Pancreas (tissue), 10 donors: ENCODE data around the gene USP33. TPM values are rescaled to one million over a fixed set of nuclear protein-coding genes. Genes with fewer than 3 reads are reported as not detected.
"Not testable (repeated sequence)": the region's sequence is repeated elsewhere in the genome, so short reads cannot be mapped to it uniquely, and the experiment has no call there.

Experiments used
- ATAC-seq, 4 donors: fragments of 200-7000 bp; cut with Tn5 transposase; one replicate each; pipeline versions ENCODE4 v1.8.0 to v1.9.1; 2020; ENCODE audit warnings: mild to moderate bottlenecking in 4 of 4, moderate library complexity in 4 of 4
- DNase-seq, 6 donors: peaks; one replicate each; pipeline ENCODE4 v3.0.0-alpha.2; 2020
- FAIRE-seq: peaks from 2 replicates; lab custom pipeline; 2012; peaks lifted over from hg19 to GRCh38; lab: Jason Lieb, UNC
- H3K27ac ChIP-seq, 4 donors: fragments of 200-600 bp; sonication (generic); 1 replicate in 3 of 4; 2 replicates in 1 of 4; pipeline versions ENCODE4 v1.5.0 to v1.8.0; 2020
- H3K27me3 ChIP-seq, 4 donors: fragments of 200-600 bp; one replicate each; pipeline ENCODE4 v1.8.0; 2021
- H3K36me3 ChIP-seq, 3 donors: fragments of 200-600 bp; sonication (generic) in 1 of 3; one replicate each; pipeline versions ENCODE4 v1.5.0 to v1.8.0; 2020 to 2021
- H3K4me1 ChIP-seq, 3 donors: fragments of 200-600 bp; one replicate each; pipeline ENCODE4 v1.8.0; 2021
- H3K4me3 ChIP-seq, 4 donors: fragments of 200-600 bp; sonication (generic) in 2 of 4; one replicate each; pipeline versions ENCODE4 v1.5.0 to v1.8.0; 2020 to 2021
- H3K9me3 ChIP-seq, 4 donors: fragments of 200-600 bp; one replicate each; pipeline ENCODE4 v1.8.0; 2021
- WGBS, 2 donors: extraction: QIAGEN DNeasy Blood & Tissue Kit; methylation state at CpG; one replicate each; pipeline ENCODE4 v1.1.7; 2013; 5-methylcytosine and 5-hydroxymethylcytosine counted together
- intact Hi-C, 3 donors: fragments of 100-400 bp; cut with DNase I; formaldehyde crosslinking; loops; one replicate each; pipeline versions ENCODE4 v1.11.1 to v1.14.2; 2022
- polyA plus RNA-seq, 2 donors: library from polyadenylated mRNA; stranded (reverse); fragments of 200-250 nt; gene quantifications; one replicate each; pipeline ENCODE4 v1.2.3, GENCODE V29; 2013
- total RNA-seq, 6 donors: library from RNA; stranded (reverse); fragmentation: NEBNext Ultra II Directional in 4 of 6; extraction: Animal tissue kit (Norgen Biotek cat#: 25700) in 4 of 6; gene quantifications; one replicate each; pipeline versions ENCODE4 v1.2.1 to v1.2.4, GENCODE V29; 2021 to 2023
- TF ChIP-seq, protein P1 (sequence below), 4 donors: fragments of 200-600 bp; sonication (generic) in 3 of 4; IDR thresholded peaks; one replicate each; pipeline versions ENCODE4 v1.5.0 to v1.8.0; 2021; ENCODE audit warnings: antibody characterized with exemption in 4 of 4
- donor health status: healthy with polysubstance abuse.
- donor health status: DM: no; HTN: no; CAD: no; lungs with moderate emphysema.
- donor health status: DM: no; HTN: no; CAD: no.
- donor health status: control.
- donor health status: control.
- donor health status: Bipolar disorder and iron deficiency.
- donor health status: DM: yes; HTN: yes; CAD: no.
- donor health status: DM: no; HTN: no; CAD: no.
- donor health status: DM: no; HTN: no; CAD: no.
- donor health status: DM: yes; HTN: yes; CAD: no.

The USP33 gene
- total and polyA plus RNA-seq, 8 donors: 13.7 to 35.5 (median 22.0) TPM

GRCh38 chr1:77683160-77684148, 76.2 kb downstream of the USP33 start:
- TF ChIP-seq, protein P1, sequence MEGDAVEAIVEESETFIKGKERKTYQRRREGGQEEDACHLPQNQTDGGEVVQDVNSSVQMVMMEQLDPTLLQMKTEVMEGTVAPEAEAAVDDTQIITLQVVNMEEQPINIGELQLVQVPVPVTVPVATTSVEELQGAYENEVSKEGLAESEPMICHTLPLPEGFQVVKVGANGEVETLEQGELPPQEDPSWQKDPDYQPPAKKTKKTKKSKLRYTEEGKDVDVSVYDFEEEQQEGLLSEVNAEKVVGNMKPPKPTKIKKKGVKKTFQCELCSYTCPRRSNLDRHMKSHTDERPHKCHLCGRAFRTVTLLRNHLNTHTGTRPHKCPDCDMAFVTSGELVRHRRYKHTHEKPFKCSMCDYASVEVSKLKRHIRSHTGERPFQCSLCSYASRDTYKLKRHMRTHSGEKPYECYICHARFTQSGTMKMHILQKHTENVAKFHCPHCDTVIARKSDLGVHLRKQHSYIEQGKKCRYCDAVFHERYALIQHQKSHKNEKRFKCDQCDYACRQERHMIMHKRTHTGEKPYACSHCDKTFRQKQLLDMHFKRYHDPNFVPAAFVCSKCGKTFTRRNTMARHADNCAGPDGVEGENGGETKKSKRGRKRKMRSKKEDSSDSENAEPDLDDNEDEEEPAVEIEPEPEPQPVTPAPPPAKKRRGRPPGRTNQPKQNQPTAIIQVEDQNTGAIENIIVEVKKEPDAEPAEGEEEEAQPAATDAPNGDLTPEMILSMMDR (IDR thresholded peaks at IDR 0.05): peak; percentile 84 to 95 (median 88)
- Histone ChIP-seq H3K9me3 (no peaks in the 10 kb centered on the region), H3K4me3 (peak overlapping the region; percentile 54 to 78 (median 74)), H3K4me1 (peaks cover 25 to 39% (median 32%) of the 10 kb centered on the region in 3 donors), H3K27ac (peak overlapping the region; percentile 91 to 97 (median 94)), H3K36me3 (no peaks in the 10 kb centered on the region), H3K27me3 (no peaks in the 10 kb centered on the region)
- WGBS, 2 donors: 1 to 2% methylated on average over 45 to 72 of the region's 72 CpGs
- DNase-seq (peak; percentile 94 to 97 (median 94)), ATAC-seq (peak; percentile 90 to 92 (median 90)), FAIRE-seq (no peak)
- intact Hi-C loops: no loop called here

GRCh38 chr1:77682460-77683159, 77.0 kb downstream of the USP33 start, which contains the start of gene ZZZ3:
ZZZ3 (minus strand) TSS chr1:77682658; CDS start chr1:77633354, 49,304 bp downstream.
- no peak for FAIRE-seq
- Histone ChIP-seq H3K27me3 (no peaks in the 10 kb centered on the region), H3K4me3 (peak within 1 kb of the TSS; percentile 54 to 78 (median 74)), H3K4me1 (peaks cover 33 to 46% (median 40%) of the 10 kb centered on the region in 3 donors), H3K9me3 (no peaks in the 10 kb centered on the region), H3K27ac (peak within 1 kb of the TSS; percentile 91 to 97 (median 94)), H3K36me3 (no peaks in the 10 kb centered on the region)
- peak; percentile 85 to 94 (median 90) for DNase-seq
- intact Hi-C loops: no loop called here
- ATAC-seq: peak; percentile 77 to 87 (median 82)
- TF ChIP-seq, protein P1 (IDR thresholded peaks at IDR 0.05): no peak
- WGBS, 2 donors: 0 to 1% methylated on average over 36 to 56 of the region's 56 CpGs

DNA sequence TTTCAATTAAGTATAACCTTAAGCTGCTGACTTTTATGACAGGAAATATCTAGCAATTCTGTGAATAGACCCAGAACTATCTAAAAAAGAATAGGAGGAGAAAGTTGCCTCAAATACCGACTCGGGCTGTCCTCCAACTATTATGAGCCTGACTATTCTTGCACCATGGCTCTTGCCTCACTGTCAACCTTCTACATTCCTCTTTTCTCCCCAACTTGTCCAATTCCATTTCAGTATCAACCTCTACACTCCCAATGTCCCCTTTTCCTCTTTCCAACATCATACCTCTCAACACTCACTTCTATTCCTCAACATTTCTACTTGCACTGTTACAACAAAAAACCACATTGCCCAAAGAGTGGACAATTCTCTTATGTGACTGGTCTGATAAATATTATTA, 79.5 kb downstream of the USP33 start:
- TF ChIP-seq, protein P1 (IDR thresholded peaks at IDR 0.05): no peak
- Histone ChIP-seq H3K27ac (no peak overlapping the region), H3K36me3 (no peaks in the 10 kb centered on the region), H3K27me3 (no peaks in the 10 kb centered on the region), H3K4me3 (no peak overlapping the region), H3K4me1 (peaks cover 33 to 47% (median 43%) of the 10 kb centered on the region in 3 donors), H3K9me3 (no peaks in the 10 kb centered on the region)
- ATAC-seq (no peak), FAIRE-seq (no peak), DNase-seq (no peak)
- 54 to 66% methylated on average over 2 of the region's 2 CpGs for WGBS, 2 donors
- intact Hi-C loops: no loop called here

DNA sequence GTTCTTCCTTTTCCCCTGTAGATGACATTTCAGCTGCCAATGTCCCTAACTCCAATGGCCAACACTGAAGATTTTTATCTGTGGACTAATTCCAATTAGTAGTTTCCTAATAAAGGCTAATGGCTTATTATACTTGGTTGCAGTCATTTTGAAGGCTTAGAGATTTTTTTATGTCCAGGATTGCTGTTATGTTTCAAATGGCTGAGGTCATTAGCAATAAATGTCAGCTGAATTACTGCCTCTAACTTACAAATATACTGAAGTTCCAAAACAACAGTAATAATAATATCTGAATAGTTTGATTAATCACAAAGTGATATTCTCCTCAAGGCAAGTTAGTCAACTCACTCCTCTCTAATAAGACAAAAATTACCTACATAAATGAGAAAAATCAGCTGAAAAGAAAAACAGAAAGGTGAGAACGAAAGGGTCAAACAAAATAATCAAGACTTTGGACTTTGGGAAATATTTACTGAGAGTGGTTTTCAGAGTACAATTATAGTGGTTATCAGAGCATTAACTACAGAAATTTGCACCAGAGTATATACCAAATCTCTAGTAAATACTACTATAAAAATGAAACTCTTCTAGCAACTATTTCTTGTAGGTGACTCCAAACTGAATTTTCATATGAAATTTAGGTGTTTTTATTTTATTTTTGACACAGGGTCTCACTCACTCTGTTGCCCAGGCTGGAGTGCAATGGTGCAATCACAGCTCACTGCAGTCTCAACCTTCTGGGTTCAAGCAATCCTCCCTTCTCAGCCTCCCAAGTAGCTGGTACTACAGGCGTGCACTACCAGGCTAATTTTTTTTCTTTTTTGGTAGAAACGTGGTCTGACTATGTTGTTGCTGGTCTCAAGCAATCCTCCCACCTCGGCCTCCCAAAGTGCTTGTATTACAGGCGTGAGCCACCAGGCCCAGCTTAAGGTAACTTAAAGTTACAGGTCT, 80.7 kb downstream of the USP33 start:
- no peaks in the 10 kb centered on the region for H3K9me3 ChIP-seq
- H3K27me3 ChIP-seq: no peaks in the 10 kb centered on the region
- FAIRE-seq (no peak), DNase-seq (no peak), ATAC-seq (no peak)
- intact Hi-C loops: no loop called here
- H3K4me1 ChIP-seq: peaks cover 30 to 42% (median 38%) of the 10 kb centered on the region in 3 donors
- no peaks in the 10 kb centered on the region for H3K36me3 ChIP-seq
- TF ChIP-seq, protein P1 (IDR thresholded peaks at IDR 0.05): no peak
- no peak overlapping the region for H3K4me3 ChIP-seq
- peak overlapping the region in 1 of 4 donors; percentile 1 for H3K27ac ChIP-seq
- WGBS, 2 donors: 69% methylated on average over 5 of the region's 5 CpGs

DNA sequence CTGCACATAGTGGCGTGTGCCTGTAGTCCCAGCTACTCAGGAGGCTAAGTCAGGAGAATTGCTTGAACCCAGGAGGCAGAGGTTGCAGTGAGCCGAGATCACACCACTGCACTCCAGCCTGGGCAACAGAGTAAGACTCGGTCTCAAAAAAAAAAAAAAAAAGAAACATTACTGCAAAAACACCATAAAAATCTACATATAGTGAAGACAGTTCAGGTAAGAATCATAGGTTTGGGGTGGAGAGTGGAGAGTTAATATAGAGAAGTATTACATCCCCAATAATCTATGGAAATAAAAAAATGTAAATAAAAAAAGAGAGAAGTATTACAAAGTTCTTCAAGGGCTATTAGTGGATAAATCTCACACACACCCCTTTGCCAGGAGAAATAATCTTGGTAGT, 84.8 kb downstream of the USP33 start:
- H3K36me3 ChIP-seq, DNase-seq, H3K27ac ChIP-seq, intact Hi-C loops, H3K27me3 ChIP-seq, H3K9me3 ChIP-seq, FAIRE-seq, H3K4me3 ChIP-seq, ATAC-seq: not testable (repeated sequence)
- WGBS, 2 donors: 88 to 97% methylated on average over 2 to 3 of the region's 3 CpGs
- peaks cover 21 to 22% (median 22%) of the 10 kb centered on the region in 3 donors for H3K4me1 ChIP-seq
